NCI-H1048 (cell line): ENCODE data around the gene UBE2S.

Experiments used
- DNase-seq: peaks from one replicate; lab custom pipeline; 2025; lab: John Stamatoyannopoulos, UW

UBE2S gene

GRCh38 chr19:55362174-55362989 is 45.2 kb downstream of the UBE2S start:
- no peak for DNase-seq

- no peak for DNase-seq
Measured at GRCh38 chr19:55360902-55361301, 46.7 kb downstream of the UBE2S start.

GRCh38 chr19:55358943-55359908 is 48.4 kb downstream of the UBE2S start:
- DNase-seq = no peak

- DNase-seq = no peak
Measured at GRCh38 chr19:55358493-55358892, 49.1 kb downstream of the UBE2S start.

GRCh38 chr19:55355213-55355821 is 52.3 kb downstream of the UBE2S start:
- no peak for DNase-seq

GRCh38 chr19:55354698-55355212 is 52.8 kb downstream of the UBE2S start, which contains the start of gene COX6B2:
Gene COX6B2, minus strand, starts transcription at chr19:55354719. Its CDS starts 198 bp downstream, at chr19:55354521.
- no peak for DNase-seq

GRCh38 chr19:55353803-55354697 is 53.5 kb downstream of the UBE2S start:
- no peak for DNase-seq

GRCh38 chr19:55353356-55353802 is 54.2 kb downstream of the UBE2S start:
- DNase-seq = no peak

GRCh38 chr19:55352549-55353145 is 54.9 kb downstream of the UBE2S start:
- no peak for DNase-seq

- DNase-seq = no peak
Measured at GRCh38 chr19:55352040-55352439, 55.5 kb downstream of the UBE2S start.

- no peak for DNase-seq
Measured at GRCh38 chr19:55350620-55351315, 56.8 kb downstream of the UBE2S start.
